Fibroblast of lung (primary cell): ENCODE measurements around the gene BBX. TPM values are rescaled to one million over a fixed set of nuclear protein-coding genes. Genes with fewer than 3 reads are reported as not detected.

Source experiments
- DNase-seq, 2 donors: peaks; one replicate each; pipeline versions ENCODE4 v3.0.0 to v3.0.0-alpha.2; 2010; ENCODE audit warnings: low read depth in 2 of 2
- H2AFZ ChIP-seq: 2 replicates; pipeline ENCODE4 v1.5.1; 2012; ENCODE audit warnings: low read length, control low read depth, inconsistent platforms
- H3K27ac ChIP-seq: 2 replicates; pipeline ENCODE4 v1.5.1; 2011; ENCODE audit warnings: low read length, control low read depth; ENCODE audit not compliant: insufficient read depth
- H3K27me3 ChIP-seq: 2 replicates; pipeline ENCODE4 v1.5.1; 2011; ENCODE audit warnings: mild to moderate bottlenecking, low read length; ENCODE audit not compliant: control insufficient read depth, insufficient read depth
- H3K36me3 ChIP-seq: 2 replicates; pipeline ENCODE4 v1.5.1; 2011; ENCODE audit warnings: low read length; ENCODE audit not compliant: control insufficient read depth, insufficient read depth
- H3K4me1 ChIP-seq: 2 replicates; pipeline ENCODE4 v1.5.1; 2011; ENCODE audit warnings: low read length; ENCODE audit not compliant: control insufficient read depth, insufficient read depth; ENCODE audit errors: extremely low read depth
- H3K4me2 ChIP-seq: 2 replicates; pipeline ENCODE4 v1.5.1; 2011; ENCODE audit warnings: low read length, control low read depth; ENCODE audit not compliant: insufficient read depth; ENCODE audit errors: extremely low read depth
- H3K4me3 ChIP-seq, 4 experiments: fragments of 200-600 bp in 1 of 4; sonication (generic) in 1 of 4; replicated peaks in 1 of 4; 2 replicates each; pipeline ENCODE4 v1.5.1; 2011 to 2016; ENCODE audit warnings: low read length in 4 of 4, low read depth in 3 of 4, mild to moderate bottlenecking in 3 of 4, control low read depth in 2 of 4, inconsistent platforms in 1 of 4, mixed read lengths in 1 of 4; ENCODE audit not compliant: insufficient read depth in 1 of 4; ENCODE audit errors: control extremely low read depth in 1 of 4
- H3K79me2 ChIP-seq: 2 replicates; pipeline ENCODE4 v1.5.1; 2012; ENCODE audit warnings: mild to moderate bottlenecking, low read length, inconsistent platforms; ENCODE audit not compliant: control insufficient read depth, insufficient read depth
- H3K9ac ChIP-seq: 2 replicates; pipeline ENCODE4 v1.5.1; 2011; ENCODE audit warnings: mild to moderate bottlenecking, low read length, control low read depth; ENCODE audit not compliant: insufficient read depth
- H3K9me3 ChIP-seq: 2 replicates; pipeline ENCODE4 v1.5.1; 2012; ENCODE audit warnings: low read depth, low read length; ENCODE audit not compliant: control insufficient read depth, insufficient read depth
- H4K20me1 ChIP-seq: 2 replicates; pipeline ENCODE4 v1.5.1; 2011; ENCODE audit warnings: low read length; ENCODE audit not compliant: control insufficient read depth, insufficient read depth; ENCODE audit errors: extremely low read depth
- EZH2 ChIP-seq: IDR thresholded peaks from 2 replicates; pipeline ENCODE4 v1.5.1; 2012; ENCODE audit warnings: low read length, control low read depth, mild to moderate bottlenecking; ENCODE audit errors: missing control alignments
- polyA plus RNA-seq, 2 donors: library from polyadenylated mRNA; depleted of rRNA in 1 of 2; stranded (reverse) in 1 of 2; unstranded in 1 of 2; fragments of >200 nt; gene quantifications; 2 replicates each; pipeline ENCODE4 v1.2.1, GENCODE V29; 2011 to 2012; ENCODE audit warnings: missing spikeins in 1 of 2
- total RNA-seq: library from RNA; depleted of rRNA; stranded (reverse); fragments of >200 nt; gene quantifications from 2 replicates; pipeline ENCODE4 v1.2.1, GENCODE V29; 2014
- TF ChIP-seq, protein P1 (sequence below), 2 donors: IDR thresholded peaks in 1 of 2; conservative IDR thresholded peaks in 1 of 2; 1 replicate in 1 of 2; 2 replicates in 1 of 2; pipeline ENCODE4 v1.5.1; 2011 to 2012; ENCODE audit warnings: low read length in 2 of 2, control low read depth in 1 of 2, inconsistent platforms in 1 of 2, low read depth in 1 of 2, mild to moderate bottlenecking in 1 of 2

BBX gene
- total and polyA plus RNA-seq, 2 donors (not counting 1 experiment from before 2014, with no cell fraction given): 50.0 to 71.2 TPM

DNA sequence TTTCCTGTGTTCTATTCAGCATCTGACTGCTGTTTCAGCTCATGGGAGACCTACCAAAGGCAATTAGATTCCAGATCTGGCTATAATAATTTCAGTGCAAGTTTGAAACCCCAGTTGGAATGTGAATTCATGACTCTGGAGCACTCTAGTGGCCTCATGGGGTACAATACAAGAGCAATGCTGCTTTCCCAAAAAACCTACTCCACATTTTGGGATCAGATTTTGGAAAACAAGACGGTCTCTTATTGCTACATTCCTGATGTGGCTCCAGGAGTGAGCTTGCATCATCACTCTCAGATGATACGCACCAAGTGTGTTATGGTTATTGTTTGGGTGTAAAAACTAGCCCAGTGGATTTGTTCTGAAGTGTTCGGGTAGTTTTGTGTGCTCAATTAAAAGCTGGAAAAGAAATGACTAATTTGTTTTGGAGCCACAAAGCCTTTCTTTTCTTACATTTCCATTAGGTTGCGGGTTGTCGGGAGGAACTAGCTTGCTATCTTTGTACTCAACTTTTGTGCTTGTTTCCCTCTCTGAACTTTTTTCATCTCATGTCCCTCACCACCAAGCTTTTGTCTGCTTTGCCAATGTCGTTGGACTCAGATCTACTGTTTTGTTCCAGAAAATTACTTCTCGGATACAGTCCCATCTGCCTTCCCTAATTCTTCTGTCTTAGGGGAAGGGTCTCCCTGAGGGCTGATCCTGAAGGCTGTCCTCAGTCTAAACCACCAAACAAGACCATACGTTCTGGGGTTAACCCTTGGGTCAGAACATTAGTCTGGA is 272.1 kb downstream of the BBX start:
- Histone ChIP-seq H3K36me3 (no peaks in the 10 kb centered on the region), H3K79me2 (no peaks in the 10 kb centered on the region), H2AFZ (no peak overlapping the region), H3K27ac (no peak overlapping the region), H3K9ac (no peak overlapping the region), H4K20me1 (no peaks in the 10 kb centered on the region), H3K27me3 (no peaks in the 10 kb centered on the region), H3K4me1 (peaks cover 2% of the 10 kb centered on the region), H3K4me3 (no peak overlapping the region), H3K9me3 (no peaks in the 10 kb centered on the region), H3K4me2 (no peak overlapping the region)
- TF ChIP-seq, protein P1, sequence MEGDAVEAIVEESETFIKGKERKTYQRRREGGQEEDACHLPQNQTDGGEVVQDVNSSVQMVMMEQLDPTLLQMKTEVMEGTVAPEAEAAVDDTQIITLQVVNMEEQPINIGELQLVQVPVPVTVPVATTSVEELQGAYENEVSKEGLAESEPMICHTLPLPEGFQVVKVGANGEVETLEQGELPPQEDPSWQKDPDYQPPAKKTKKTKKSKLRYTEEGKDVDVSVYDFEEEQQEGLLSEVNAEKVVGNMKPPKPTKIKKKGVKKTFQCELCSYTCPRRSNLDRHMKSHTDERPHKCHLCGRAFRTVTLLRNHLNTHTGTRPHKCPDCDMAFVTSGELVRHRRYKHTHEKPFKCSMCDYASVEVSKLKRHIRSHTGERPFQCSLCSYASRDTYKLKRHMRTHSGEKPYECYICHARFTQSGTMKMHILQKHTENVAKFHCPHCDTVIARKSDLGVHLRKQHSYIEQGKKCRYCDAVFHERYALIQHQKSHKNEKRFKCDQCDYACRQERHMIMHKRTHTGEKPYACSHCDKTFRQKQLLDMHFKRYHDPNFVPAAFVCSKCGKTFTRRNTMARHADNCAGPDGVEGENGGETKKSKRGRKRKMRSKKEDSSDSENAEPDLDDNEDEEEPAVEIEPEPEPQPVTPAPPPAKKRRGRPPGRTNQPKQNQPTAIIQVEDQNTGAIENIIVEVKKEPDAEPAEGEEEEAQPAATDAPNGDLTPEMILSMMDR (conservative IDR thresholded peaks at IDR 0.05 in 1 of 2, IDR thresholded peaks at IDR 0.05 in 1 of 2; ENCODE audit: low read depth in 1 of 2, low read length in 2 of 2): peak; percentile 34 to 38
- no peak for TF ChIP-seq EZH2
- DNase-seq: peak in 1 of 2 donors; percentile 22

DNA sequence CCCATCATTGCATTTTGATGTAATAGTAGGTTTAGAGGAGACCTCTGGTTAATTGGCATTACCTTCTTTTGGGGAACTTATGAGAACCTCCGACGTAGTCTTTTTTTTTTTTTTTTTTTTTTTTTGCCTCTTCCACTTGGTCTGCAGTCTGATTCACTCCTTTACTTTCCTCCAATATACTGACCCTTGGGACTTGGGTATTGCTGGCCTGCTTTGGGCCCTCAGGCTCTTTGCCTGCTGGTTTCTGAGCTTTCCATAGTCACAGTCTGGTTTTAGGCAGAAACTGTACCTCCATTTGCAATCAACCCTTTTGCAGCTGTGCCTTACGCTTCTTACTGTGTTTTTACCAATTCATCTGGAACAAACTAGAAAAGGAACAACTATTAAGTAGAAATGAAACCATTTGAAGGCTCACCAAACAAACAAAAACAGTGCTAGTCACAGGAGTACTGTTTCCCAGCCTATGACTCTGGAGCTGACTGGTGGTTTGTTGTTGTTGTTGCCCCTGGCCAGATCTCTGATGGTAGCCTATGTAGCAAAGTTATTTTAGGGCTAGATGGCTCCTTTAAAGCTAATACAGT is 272.8 kb downstream of the BBX start:
- Histone ChIP-seq H3K9me3 (no peaks in the 10 kb centered on the region), H3K36me3 (no peaks in the 10 kb centered on the region), H2AFZ (no peak overlapping the region), H3K27ac (no peak overlapping the region), H3K4me2 (no peak overlapping the region), H3K27me3 (no peaks in the 10 kb centered on the region), H4K20me1 (no peaks in the 10 kb centered on the region), H3K4me1 (peaks cover 2% of the 10 kb centered on the region), H3K9ac (no peak overlapping the region), H3K4me3 (no peak overlapping the region), H3K79me2 (no peaks in the 10 kb centered on the region)
- no peak for DNase-seq
- TF ChIP-seq EZH2: no peak
- TF ChIP-seq, protein P1 (conservative IDR thresholded peaks at IDR 0.05 in 1 of 2, IDR thresholded peaks at IDR 0.05 in 1 of 2; ENCODE audit: low read depth in 1 of 2, low read length in 2 of 2): no peak

DNA sequence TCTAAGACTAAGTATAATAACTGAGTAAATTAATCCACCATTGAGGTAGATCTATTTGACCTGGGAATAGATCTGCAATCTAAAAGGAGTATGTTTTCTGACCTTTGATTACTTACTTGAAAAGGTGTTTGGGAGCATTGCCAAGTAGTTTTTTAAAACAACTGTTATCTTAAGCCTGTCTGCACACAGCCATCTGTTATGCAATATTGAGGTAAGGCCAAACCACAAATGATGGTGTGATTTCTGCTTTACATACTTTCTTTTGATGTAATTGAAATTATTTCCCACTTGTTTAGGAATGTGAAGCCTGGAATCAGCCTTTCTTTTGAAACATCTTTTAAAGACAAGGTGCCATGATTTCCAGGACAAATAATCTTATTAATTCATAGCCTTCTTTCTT is 274.0 kb downstream of the BBX start:
- Histone ChIP-seq H3K4me1 (peaks cover 2% of the 10 kb centered on the region), H3K79me2 (no peaks in the 10 kb centered on the region), H3K27ac (no peak overlapping the region), H4K20me1 (no peaks in the 10 kb centered on the region), H3K36me3 (no peaks in the 10 kb centered on the region), H3K27me3 (no peaks in the 10 kb centered on the region), H3K4me2 (no peak overlapping the region), H3K4me3 (no peak overlapping the region), H3K9me3 (no peaks in the 10 kb centered on the region), H3K9ac (no peak overlapping the region), H2AFZ (no peak overlapping the region)
- DNase-seq: peak; percentile 54 to 95
- TF ChIP-seq, protein P1 (conservative IDR thresholded peaks at IDR 0.05 in 1 of 2, IDR thresholded peaks at IDR 0.05 in 1 of 2; ENCODE audit: low read depth in 1 of 2, low read length in 2 of 2): no peak
- no peak for TF ChIP-seq EZH2
